Activated T-cell treated with anti-CD3 and anti-CD28 coated beads, Interleukin-2, amount 50 U/mL, for 72 hours (primary cell): ENCODE measurements around the gene STXBP2. TPM values are rescaled to one million over a fixed set of nuclear protein-coding genes. Genes with fewer than 3 reads are reported as not detected.

Experiments used
- ATAC-seq, 2 donors: fragments of 150-1000 bp; cut with Tn5 transposase; replicated peaks in 1 of 2; 2 replicates each; pipeline ENCODE4 v1.10.0; 2021; ENCODE audit warnings: moderate library complexity in 2 of 2, mild to moderate bottlenecking in 1 of 2
- DNase-seq, 2 donors: peaks; one replicate each; pipeline ENCODE4 v3.0.0; 2021 to 2022; ENCODE audit warnings: mixed read lengths in 1 of 2
- H3K27ac Mint-ChIP-seq: one replicate; pipeline ENCODE4 v1.8.0; 2022; ENCODE audit warnings: mild to moderate bottlenecking, moderate library complexity, mixed read lengths
- H3K27me3 Mint-ChIP-seq: one replicate; pipeline ENCODE4 v1.8.0; 2022; ENCODE audit warnings: low read depth, mixed read lengths
- H3K36me3 Mint-ChIP-seq, 2 donors: one replicate each; pipeline ENCODE4 v1.8.0; 2022; ENCODE audit warnings: mixed read lengths in 2 of 2, mild to moderate bottlenecking in 1 of 2; ENCODE audit not compliant: insufficient read depth in 2 of 2
- H3K4me1 Mint-ChIP-seq: one replicate; pipeline ENCODE4 v1.8.0; 2022; ENCODE audit warnings: low read depth, mixed read lengths
- H3K4me3 Mint-ChIP-seq, 2 donors: one replicate each; pipeline ENCODE4 v1.8.0; 2022; ENCODE audit warnings: mild to moderate bottlenecking in 2 of 2, mixed read lengths in 2 of 2, moderate library complexity in 2 of 2
- H3K9me3 Mint-ChIP-seq, 2 donors: one replicate each; pipeline ENCODE4 v1.8.0; 2022; ENCODE audit warnings: mixed read lengths in 2 of 2
- total RNA-seq, 2 donors: library from RNA; stranded (reverse); gene quantifications; one replicate each; pipeline ENCODE4 v1.2.3, GENCODE V29; 2022

The STXBP2 gene
- total RNA-seq, 2 donors from 2014 or later: 132 TPM

DNA sequence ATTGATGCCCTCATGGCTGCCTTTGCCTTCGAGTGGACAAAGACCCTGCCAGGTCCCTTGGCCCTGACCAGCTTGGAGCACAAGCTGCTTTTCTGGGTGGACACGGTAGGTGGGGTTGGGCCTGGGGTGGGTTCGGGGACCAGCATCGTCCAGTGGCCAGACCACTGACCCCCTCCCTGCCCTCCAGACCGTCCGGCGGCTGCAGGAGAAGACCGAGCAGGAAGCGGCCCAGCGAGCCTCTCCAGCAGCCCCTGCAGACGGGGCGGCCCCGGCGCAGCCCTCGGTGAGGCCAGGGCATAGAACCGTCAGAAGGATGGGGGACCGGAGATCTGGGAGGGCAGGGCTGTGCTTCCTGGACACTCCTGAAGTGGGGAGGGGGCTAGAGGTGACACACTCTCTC lies 30.6 kb upstream of the STXBP2 start:
- Mint-ChIP-seq H3K4me3 (no peak overlapping the region), H3K9me3 (no peaks in the 10 kb centered on the region), H3K27me3 (no peaks in the 10 kb centered on the region), H3K36me3 (no peaks in the 10 kb centered on the region), H3K4me1 (no peaks in the 10 kb centered on the region), H3K27ac (no peak overlapping the region)
- ATAC-seq (no peak), DNase-seq (no peak)

DNA sequence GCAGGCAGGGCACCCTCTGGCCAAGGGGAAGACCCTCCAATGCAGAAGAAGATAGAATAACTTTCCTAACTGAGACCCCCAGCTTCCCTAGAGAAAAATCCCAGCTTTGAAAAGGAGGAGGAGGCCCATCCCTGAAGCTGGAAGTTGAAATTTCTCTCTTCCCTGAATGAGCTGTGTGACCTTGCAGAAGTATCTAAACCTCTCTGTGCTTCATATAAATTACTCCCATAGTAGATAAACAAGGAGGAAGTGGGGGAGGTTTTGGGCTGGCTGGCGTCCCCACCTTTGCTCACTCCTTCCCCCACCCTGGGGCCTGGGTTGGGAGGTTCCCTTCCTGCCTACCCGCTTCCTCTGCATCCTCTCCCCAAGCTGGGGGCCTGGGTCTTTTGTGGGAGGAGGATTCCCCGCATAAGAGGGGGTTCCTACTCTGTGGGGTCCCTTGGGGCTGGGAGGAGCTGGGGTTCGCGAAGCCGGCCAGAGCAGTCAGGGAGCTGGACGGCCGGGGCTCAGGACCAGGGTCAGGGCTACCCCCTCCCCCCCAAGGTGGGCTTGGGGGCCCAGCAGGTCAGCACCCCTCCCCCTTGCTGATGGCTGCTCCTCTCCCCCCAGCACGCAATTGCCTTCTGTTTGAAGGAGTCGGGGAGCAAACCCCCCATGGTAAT lies 29.6 kb upstream of the STXBP2 start:
- Mint-ChIP-seq H3K36me3 (no peaks in the 10 kb centered on the region), H3K4me1 (no peaks in the 10 kb centered on the region), H3K27me3 (no peaks in the 10 kb centered on the region), H3K27ac (no peak overlapping the region), H3K9me3 (no peaks in the 10 kb centered on the region), H3K4me3 (no peak overlapping the region)
- DNase-seq (no peak), ATAC-seq (no peak)

DNA sequence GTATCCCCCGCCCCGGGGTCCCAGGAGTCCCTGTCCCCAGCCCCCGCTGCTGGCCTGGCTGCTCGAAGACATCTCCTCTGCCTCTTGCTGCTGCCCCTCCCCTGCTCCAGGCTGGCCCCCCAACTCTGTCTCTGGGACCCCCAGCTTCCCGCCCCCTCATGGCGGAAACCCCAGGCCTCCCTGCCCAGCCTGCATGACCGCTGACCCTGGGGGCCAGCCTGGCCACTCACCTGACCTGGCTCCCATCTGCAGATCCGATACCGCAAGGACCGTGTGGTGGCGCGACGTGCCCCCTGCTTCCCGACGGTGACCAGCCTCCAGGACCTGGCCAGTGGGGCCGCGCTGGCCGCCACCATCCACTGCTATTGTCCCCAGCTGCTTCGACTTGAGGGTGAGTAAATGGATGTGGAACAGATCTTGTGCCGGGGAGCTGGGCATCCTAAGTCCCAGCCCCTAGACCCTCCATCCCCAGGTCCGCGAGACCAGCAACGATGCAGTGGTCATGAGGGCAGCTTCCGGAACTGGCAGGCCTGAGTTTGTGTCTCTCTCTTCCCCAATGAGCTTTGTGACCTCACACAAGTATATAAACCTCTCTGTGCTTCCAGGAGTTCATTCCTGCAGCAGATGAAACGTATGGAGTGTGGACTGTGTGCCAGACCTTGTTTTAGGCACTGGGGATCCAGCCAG lies 28.9 kb upstream of the STXBP2 start:
- H3K36me3 Mint-ChIP-seq: no peaks in the 10 kb centered on the region
- H3K27me3 Mint-ChIP-seq: no peaks in the 10 kb centered on the region
- no peak for DNase-seq
- no peak overlapping the region for H3K27ac Mint-ChIP-seq
- H3K4me1 Mint-ChIP-seq: no peaks in the 10 kb centered on the region
- no peak overlapping the region for H3K4me3 Mint-ChIP-seq
- no peaks in the 10 kb centered on the region for H3K9me3 Mint-ChIP-seq
- no peak for ATAC-seq

DNA sequence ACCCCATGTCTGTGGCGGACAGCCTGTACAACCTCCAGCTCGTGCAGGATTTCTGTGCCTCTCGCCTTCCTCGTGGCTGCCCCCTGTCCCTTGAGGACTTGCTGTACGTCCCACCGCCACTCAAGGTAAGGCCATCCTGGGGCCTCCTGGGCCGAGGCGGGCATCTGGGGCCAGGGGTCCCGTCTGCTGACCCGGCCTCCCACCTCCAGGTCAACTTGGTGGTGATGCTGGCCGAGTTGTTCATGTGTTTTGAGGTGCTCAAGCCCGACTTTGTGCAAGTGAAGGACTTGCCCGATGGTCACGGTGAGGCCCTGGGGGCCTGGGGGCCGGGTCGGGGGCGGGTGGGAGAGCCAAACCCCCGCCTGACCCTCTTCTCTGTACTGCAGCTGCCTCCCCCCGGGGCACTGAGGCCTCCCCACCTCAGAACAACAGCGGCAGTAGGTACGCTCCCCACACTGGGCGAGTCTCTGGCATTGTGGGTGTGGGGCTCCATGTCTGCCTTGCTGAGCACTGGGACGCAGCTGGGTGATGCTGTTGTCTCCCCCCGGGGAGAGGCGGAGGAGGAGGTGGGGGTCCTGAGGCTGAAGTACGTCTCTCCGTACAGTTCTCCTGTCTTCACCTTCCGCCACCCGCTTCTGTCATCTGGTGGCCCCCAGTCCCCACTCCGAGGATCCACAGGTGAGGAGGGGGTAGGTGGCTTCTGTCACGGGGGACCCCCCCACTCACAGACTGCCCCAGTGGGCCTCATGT lies 26.2 kb upstream of the STXBP2 start:
- H3K4me1 Mint-ChIP-seq: no peaks in the 10 kb centered on the region
- H3K9me3 Mint-ChIP-seq: no peaks in the 10 kb centered on the region
- no peak overlapping the region for H3K4me3 Mint-ChIP-seq
- H3K27me3 Mint-ChIP-seq: no peaks in the 10 kb centered on the region
- ATAC-seq (no peak), DNase-seq (no peak)
- H3K36me3 Mint-ChIP-seq: no peaks in the 10 kb centered on the region
- H3K27ac Mint-ChIP-seq: no peak overlapping the region

DNA sequence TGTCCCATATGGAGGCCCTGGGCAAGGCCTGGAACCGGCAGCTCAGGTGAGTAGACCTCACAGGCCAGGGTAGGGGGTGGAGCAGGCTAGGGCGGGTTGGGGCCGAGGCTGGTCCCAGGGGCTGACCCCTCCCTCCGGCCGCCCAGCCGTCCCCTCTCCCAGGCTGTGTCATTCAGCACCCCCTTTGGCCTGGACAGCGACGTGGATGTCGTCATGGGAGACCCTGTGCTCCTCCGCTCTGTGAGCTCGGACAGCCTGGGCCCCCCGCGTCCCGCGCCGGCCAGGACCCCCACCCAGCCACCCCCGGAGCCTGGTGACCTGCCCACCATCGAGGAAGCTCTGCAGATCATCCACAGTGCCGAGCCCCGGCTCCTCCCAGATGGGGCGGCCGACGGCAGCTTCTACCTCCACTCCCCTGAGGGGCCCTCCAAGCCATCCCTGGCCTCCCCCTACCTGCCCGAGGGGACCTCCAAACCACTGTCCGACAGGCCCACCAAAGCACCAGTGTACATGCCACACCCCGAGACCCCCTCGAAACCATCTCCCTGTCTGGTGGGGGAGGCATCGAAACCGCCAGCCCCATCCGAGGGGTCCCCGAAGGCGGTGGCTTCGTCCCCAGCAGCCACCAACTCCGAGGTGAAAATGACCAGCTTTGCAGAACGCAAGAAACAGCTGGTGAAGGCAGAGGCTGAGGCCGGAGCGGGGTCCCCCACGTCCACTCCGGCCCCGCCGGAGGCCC lies 25.2 kb upstream of the STXBP2 start:
- H3K9me3 Mint-ChIP-seq: no peaks in the 10 kb centered on the region
- no peaks in the 10 kb centered on the region for H3K36me3 Mint-ChIP-seq
- H3K4me3 Mint-ChIP-seq: no peak overlapping the region
- DNase-seq (no peak), ATAC-seq (no peak)
- no peaks in the 10 kb centered on the region for H3K27me3 Mint-ChIP-seq
- no peaks in the 10 kb centered on the region for H3K4me1 Mint-ChIP-seq
- no peak overlapping the region for H3K27ac Mint-ChIP-seq

DNA sequence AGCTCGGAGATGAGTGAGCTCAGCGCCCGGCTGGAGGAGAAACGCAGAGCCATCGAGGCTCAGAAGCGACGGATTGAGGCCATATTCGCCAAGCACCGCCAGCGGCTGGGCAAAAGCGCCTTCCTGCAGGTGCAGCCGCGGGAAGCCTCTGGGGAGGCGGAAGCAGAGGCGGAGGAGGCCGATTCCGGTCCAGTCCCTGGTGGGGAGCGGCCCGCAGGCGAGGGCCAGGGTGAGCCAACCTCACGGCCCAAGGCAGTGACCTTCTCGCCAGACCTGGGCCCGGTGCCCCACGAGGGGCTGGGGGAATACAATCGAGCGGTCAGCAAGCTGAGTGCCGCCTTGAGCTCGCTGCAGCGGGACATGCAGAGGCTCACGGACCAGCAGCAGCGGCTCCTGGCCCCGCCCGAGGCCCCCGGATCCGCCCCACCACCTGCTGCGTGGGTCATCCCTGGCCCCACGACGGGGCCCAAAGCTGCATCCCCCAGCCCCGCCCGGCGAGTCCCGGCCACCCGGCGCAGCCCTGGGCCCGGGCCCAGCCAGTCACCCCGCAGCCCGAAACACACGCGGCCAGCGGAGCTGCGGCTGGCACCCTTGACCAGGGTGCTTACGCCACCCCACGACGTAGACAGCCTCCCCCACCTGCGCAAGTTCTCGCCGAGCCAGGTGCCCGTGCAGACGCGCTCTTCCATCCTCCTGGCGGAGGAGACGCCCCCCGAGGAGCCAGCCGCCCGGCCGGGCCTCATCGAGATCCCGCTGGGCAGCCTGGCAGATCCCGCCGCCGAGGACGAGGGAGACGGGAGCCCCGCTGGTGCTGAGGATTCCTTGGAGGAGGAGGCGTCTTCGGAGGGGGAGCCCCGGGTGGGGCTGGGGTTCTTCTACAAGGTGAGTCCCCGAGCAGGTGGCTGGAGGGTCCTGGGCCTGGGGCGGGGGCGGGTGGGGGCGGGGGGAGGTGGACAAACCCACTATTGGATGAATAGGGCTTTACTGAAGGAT lies 24.3 kb upstream of the STXBP2 start:
- no peak overlapping the region for H3K4me3 Mint-ChIP-seq
- H3K27me3 Mint-ChIP-seq: no peaks in the 10 kb centered on the region
- ATAC-seq (no peak), DNase-seq (no peak)
- H3K36me3 Mint-ChIP-seq: no peaks in the 10 kb centered on the region
- no peaks in the 10 kb centered on the region for H3K4me1 Mint-ChIP-seq
- H3K9me3 Mint-ChIP-seq: no peaks in the 10 kb centered on the region
- no peak overlapping the region for H3K27ac Mint-ChIP-seq

DNA sequence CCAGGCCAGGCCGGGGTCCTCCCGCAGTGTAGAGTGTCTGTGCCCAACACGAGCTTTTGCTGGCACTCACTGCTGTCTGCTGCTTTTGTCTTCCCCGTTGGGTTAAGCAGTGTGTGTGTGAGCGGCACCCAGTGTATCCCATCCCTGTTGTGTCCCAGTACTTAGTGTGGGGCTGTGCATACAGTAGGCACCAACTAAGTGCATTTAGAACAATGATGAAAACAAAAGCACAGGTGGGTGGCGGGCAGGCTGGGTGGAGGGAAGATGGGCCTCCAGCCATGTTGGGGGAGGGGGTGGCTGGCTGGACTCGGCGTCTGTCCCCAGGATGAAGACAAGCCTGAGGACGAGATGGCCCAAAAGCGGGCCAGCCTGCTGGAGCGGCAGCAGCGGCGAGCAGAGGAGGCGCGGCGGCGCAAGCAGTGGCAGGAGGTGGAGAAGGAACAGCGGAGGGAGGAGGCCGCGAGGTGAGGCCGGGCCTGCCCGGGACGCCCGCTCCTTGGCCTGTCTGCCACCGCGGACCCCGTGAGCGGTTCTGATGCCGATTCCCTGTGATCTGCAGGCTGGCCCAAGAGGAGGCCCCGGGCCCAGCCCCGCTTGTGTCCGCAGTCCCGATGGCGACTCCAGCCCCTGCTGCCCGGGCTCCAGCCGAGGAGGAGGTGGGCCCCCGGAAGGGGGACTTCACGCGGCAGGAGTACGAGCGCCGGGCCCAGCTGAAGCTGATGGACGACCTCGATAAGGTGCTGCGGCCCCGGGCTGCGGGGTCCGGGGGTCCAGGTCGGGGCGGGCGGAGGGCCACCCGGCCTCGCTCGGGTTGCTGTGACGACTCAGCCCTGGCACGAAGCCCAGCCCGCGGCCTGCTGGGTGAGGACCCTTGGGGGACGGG lies 21.8 kb upstream of the STXBP2 start:
- H3K36me3 Mint-ChIP-seq: peaks cover 0 to 4% of the 10 kb centered on the region in 2 donors
- H3K27ac Mint-ChIP-seq: no peak overlapping the region
- ATAC-seq: no peak
- no peak overlapping the region for H3K4me3 Mint-ChIP-seq
- H3K27me3 Mint-ChIP-seq: no peaks in the 10 kb centered on the region
- no peaks in the 10 kb centered on the region for H3K4me1 Mint-ChIP-seq
- no peaks in the 10 kb centered on the region for H3K9me3 Mint-ChIP-seq
- no peak for DNase-seq

DNA sequence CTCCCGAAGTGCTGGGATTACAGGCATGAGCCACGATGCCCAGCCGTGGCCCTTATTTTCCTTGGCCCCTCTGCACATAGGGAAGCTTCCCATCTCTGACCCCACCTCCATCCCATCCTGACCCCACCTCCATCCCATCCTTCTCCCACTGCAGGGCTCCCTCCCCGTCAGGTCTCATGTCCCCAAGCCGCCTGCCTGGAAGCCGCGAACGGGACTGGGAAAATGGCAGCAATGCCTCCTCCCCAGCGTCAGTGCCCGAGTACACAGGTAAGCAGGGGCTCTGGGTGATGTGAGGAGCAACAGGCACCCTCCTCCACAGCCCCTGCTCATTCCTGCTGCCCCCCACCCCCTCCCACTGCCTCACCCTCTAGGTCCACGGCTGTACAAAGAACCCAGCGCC lies 19.7 kb upstream of the STXBP2 start:
- Mint-ChIP-seq H3K9me3 (no peaks in the 10 kb centered on the region), H3K4me3 (no peak overlapping the region), H3K27ac (no peak overlapping the region), H3K4me1 (no peaks in the 10 kb centered on the region), H3K36me3 (peaks cover 0 to 4% of the 10 kb centered on the region in 2 donors), H3K27me3 (no peaks in the 10 kb centered on the region)
- ATAC-seq (no peak), DNase-seq (no peak)

DNA sequence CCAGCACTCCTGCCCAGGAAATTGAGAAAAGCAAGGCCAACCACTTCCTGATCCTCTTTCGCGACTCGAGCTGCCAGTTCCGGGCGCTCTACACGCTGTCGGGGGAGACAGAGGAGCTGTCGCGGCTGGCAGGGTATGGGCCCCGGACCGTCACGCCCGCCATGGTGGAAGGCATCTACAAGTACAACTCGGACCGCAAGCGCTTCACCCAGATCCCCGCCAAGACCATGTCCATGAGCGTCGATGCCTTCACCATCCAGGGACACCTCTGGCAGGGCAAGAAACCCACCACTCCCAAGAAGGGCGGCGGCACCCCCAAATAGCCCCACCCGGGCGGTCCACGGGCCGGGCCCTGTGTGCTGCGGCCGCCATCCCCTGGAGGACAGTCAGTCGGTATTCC lies 19.2 kb upstream of the STXBP2 start:
- DNase-seq (no peak), ATAC-seq (no peak)
- Mint-ChIP-seq H3K9me3 (no peaks in the 10 kb centered on the region), H3K36me3 (peaks cover 0 to 4% of the 10 kb centered on the region in 2 donors), H3K27ac (no peak overlapping the region), H3K4me1 (no peaks in the 10 kb centered on the region), H3K27me3 (no peaks in the 10 kb centered on the region), H3K4me3 (no peak overlapping the region)

DNA sequence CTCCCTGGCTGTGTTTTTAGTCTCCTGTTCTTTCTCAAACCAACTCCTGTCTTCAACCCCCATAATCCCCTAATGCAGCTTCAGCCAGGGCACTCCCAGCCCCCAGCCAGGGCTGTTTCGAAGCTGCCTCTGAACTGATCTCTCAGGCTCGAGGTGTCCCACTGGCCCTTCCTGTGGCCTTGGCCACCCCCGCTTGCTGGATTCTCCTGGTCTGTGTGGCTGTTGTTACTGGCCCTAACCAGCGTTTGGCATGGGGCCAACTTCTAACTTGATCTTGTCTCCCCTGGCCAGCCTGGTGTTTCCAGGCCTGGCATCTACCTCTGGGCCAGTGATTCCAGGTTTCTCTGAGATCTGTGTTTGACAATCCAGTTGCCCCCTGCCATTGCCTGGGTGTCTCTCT lies 18.6 kb upstream of the STXBP2 start:
- H3K27ac Mint-ChIP-seq: no peak overlapping the region
- DNase-seq (no peak), ATAC-seq (no peak)
- peaks cover 2 to 4% of the 10 kb centered on the region in 2 donors for H3K36me3 Mint-ChIP-seq
- no peaks in the 10 kb centered on the region for H3K27me3 Mint-ChIP-seq
- no peaks in the 10 kb centered on the region for H3K4me1 Mint-ChIP-seq
- H3K4me3 Mint-ChIP-seq: no peak overlapping the region
- no peaks in the 10 kb centered on the region for H3K9me3 Mint-ChIP-seq

DNA sequence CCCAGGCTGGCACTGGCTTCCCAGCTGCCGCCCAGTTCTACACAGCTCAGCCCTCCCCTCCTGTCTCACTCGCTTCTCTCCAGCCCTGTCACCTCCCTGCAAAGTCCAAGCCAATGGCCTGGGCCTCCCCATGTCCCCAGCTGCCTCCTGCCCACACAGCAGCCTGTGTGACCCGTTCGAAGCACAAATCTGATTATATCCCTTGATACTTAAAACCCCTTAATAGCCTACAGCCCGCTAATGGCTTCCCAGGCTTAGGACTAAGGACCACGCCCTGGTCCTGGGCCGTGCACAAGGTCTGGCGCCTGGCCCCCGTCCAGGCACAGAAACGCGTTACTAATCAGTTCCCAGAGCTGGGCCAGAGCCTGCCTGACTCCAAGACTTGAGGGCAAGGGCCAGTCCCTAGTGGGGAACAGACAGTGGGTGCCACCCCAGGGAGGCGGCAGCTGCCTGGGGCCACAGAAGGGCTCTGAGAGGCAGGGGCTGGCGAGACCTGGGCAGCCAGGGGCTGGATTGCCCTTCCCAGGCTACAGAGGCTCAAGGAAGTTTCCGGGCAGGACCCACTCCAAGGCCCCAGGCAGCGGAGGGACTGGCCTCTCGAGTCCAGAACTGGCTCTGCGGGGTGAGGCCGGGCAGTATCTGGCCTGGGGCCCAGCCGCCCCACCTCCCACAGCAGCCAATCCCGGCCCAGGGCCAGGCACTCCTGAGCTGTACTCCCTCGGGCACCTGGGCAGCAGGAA lies 18.0 kb upstream of the STXBP2 start:
- no peak for DNase-seq
- Mint-ChIP-seq H3K4me3 (no peak overlapping the region), H3K9me3 (no peaks in the 10 kb centered on the region), H3K27me3 (no peaks in the 10 kb centered on the region), H3K36me3 (peaks cover 2 to 4% of the 10 kb centered on the region in 2 donors), H3K4me1 (no peaks in the 10 kb centered on the region), H3K27ac (no peak overlapping the region)
- ATAC-seq: no peak
